ENCODE results near the gene CTIF.

CTIF gene

DNA sequence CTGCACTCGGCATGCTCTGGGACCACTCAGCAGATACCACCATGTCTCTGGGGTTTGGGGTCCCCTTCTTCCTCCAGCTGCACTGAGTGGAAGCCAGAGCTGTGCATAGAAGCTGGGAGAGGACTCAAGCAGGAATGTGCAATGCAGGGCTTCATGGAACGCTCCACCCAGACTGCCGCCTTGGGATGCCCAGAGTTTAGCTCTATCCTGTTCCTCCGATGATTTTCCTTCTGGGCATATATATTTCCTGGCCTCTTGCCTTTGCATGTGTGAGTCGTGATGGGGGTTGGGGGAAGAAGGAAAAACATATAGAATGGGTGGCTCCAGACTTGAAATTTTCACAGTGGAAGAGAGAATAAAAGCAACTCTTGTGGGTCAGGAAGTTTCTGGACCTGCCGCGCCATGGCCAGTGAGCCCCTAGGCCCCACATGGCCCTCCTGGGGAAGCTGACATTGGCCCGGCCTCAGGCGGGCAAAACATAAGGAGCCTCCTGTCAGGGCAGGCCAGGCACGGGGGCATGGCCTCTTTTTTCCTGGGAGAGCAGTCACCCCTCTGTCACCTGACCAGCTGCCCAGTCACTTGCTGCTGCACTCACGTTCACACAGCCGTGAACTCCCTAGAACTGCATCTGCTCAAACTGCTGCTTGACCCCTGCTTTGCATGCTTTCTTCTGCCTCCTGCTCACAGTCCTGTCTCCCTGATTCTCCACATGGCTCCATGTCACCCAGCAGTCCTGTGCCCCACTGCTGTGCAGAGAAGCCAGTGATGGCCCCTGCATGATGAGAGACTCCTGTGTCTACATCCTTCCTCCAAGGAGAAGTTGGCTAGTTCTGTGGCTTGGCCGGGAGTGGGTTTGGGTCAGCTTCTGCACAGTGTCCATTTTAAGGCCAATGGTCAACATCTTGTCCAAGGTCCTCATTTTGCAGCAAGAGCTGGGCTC is 197.8 kb downstream of the CTIF start:
- DNase-seq, result peak in 3 of 4 experiments; percentile 6 to 46 (median 39)

DNA sequence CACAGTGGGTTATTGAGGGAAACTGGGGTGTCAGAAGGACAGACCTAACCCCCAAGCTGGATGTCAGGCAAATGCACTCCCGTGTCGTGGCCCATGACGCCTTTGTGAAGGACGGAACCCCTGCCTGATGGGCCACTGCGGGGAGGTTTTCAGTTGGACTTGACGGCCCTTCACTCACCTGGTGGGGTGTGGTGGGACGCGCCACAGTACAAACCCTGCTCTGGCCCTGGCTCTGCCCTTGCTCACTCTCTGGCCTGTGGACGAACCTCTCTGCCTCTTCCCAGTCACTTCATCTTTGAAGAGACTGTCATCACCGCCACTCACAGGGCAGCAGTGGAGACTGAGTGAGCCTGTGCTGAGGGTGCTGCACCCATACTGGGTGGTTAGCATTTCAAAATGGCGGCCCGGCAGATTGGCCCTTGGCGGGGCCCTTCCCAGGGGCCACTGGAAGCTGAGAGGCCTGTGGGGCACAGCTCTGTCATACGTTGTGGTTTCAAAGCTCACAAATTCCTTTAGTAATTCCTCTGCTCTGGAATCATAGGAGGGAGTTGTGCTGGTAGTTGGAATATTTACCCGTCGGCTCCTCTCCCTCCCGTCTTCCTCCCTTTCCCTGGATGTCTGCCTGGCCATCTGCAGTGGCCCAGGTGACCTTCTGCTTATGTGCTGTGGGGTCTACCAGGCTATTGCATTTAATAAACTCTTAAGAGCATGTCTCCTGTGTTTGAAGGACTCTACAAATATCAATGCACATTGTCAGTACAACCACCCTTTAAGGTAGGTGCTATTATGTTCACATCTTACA is 200.6 kb downstream of the CTIF start:
- no peak for DNase-seq

DNA sequence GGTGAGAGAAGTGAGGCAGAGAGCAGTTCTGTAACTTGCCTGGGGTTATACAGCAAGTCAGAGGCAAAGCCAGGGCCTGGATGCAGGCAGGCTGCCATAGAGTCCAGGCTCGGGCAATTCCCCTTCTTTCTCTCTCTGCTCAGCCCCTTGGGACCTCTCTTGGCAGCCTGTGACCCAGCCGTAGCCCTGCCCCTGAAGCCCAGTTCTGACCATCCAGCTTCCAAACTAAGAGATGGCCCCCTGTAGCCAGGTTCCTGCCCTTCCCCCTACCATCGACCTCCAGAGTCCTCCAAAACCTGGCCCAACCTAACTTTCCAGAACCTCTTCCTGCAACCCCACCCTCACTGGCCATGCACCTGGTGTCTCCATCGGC is 201.2 kb downstream of the CTIF start:
- DNase-seq, result no peak

DNA sequence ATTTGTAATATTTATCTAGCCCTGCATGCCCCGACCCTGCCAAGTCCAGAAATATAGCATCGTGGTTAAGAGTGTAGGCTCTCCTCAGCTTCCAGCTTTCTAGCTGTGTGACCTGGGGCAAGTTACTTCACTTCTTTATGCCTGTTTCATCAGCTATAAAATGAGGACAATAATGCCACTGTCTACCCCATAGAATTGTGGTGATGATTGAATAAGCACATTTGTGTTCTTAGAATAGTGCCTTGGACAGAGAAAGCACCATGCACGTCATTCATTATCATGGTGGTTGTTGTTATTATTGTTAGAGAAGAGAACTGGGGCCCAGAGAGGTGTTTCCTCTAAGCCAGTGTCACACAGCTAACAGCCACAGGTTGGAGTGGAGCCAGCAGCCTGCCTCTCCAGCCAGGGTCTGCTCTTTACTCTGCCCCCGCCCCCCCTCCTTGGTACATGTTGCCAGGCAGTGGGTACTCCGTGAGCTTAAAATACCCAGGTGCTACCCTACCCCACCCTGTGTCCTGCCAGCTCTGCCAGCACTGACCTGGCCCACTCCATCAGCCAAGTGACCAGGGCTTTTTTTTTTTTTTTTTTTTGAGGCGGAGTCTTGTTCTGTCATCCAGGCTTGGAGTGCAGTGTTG is 202.1 kb downstream of the CTIF start:
- DNase-seq, result no peak

DNA sequence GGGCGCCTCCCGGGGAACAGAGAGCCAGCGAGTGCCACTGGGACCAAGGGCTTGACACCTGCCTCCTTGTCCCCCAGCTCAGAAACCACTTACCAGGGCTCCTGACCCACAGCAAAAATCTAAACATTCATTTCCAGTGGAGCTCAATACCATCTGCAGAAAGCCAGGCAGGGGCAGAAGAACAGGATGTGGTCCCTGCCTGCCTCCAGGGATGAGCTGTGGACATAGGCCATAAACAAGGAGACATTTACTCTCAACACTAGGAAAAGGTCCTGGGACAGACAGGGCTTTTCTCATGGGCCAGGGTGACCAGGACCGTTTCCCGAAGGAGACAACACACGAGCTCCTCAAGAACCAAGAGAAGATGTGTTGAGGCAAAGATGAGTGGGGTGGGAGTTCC is 203.0 kb downstream of the CTIF start:
- DNase-seq, result no peak

DNA sequence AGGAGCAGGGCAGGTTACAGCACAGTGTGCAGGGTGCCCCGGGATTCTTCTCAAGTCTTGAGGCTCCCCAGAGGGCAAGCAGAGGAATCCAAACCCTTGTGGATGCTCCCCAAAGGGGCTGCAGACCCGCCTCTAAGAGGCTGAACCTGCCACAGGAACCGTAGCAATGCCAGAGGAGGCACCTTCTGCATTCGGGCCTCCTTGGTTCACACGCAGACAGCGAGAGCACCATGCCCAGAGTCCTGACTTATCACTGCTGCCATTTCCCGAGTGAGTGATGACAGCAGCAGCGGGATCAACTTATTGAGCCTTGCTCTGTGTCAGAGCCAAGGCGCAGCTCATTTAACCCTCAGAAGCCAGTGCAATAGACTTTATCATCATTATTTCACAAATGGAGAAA is 203.5 kb downstream of the CTIF start:
- DNase-seq, result no peak

DNA sequence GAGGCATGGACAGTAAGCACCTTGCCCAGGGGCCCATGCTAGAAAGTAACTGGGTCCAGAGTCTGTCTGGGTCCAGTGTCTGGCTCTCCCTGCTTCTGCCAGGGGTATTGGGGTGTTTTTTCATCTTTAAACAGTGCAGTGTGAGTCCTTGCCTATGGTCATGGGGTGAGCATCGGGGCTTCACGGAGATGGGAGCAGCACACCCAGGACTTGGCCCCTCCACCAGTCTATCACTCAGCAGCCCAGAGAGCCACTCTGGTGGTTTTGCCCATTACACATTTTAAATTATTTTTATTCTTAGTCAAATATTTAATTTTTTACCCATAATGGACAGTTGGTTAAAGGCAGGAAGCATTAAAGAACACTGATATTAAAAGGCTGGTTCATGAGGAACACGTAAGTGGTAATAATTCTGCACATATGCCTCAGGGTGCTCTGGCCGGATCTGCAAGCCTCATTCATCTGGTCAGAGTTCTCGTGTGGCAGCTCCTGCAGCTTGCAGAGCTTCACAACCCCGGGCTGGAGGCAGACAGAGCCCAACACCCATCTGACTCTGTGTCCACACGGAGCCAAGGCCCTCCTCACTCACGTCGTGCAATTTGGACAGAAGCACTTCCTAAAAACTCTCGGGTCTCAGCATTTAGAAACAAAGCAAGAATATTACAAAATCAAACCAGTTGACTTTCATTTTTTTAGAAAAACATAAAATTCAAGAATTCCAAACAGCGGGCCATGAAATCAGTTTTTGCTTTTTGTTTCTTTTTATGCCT is 204.1 kb downstream of the CTIF start:
- DNase-seq, result peak; percentile 90 to 96 (median 96)

DNA sequence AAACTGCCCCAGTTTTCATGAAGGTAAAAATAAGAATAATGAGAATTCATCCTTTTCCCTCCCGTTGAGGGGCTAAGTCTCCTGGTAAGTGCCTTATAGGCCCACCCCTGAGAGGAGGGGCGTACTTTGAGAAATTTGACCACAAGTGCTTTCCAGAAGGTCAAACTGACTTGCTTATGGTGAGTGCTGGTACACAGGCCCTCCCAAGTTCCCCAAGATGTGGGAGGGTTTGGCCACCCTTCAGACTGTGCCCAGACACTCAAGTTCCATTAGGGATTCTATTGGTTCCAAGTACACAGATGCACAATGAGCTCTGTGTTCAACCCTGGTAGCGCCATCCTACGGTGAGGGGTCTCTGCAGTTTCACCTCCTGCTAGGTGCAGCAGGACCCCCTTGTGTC is 205.1 kb downstream of the CTIF start:
- DNase-seq, result peak in 3 of 4 experiments; percentile 46 to 59 (median 49)

DNA sequence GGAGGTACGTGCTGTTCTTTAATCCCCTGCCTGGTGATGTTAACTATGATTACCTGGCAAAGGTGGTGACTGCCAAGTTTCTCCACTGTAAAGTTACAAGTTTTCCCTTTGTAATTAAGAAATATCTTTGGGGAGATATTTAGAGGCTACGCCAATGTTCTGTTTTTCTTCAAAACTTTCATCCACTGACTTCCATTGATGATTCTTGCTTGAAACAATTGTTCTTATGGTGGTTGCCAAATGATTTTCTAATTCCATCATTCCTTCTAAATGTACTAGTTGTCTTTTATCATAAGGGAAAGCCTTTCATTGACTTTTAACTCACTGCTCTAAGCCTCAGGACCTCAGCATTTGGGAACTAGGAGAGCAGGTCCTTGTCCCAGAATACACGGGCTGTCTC is 206.5 kb downstream of the CTIF start:
- no peak for DNase-seq

DNA sequence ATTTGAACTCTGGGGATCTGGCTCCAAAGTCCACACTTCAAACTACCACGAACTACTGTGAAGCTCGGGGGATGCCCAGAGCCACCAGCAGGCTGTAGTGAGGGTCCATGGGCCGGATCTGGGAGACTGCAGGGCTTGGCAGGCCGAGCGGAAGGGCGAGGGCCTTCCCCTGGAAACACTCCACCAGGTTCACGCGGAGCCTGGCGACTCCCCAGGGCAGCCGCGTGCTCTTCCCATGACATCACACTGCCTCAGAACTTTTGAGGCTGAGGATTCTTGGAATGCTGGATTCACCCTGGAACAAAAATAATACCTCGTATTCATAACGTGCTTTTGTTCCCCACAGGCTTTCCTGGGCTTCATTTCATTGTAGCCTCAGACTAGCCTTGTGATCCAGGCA is 210.9 kb downstream of the CTIF start:
- no peak for DNase-seq

DNA sequence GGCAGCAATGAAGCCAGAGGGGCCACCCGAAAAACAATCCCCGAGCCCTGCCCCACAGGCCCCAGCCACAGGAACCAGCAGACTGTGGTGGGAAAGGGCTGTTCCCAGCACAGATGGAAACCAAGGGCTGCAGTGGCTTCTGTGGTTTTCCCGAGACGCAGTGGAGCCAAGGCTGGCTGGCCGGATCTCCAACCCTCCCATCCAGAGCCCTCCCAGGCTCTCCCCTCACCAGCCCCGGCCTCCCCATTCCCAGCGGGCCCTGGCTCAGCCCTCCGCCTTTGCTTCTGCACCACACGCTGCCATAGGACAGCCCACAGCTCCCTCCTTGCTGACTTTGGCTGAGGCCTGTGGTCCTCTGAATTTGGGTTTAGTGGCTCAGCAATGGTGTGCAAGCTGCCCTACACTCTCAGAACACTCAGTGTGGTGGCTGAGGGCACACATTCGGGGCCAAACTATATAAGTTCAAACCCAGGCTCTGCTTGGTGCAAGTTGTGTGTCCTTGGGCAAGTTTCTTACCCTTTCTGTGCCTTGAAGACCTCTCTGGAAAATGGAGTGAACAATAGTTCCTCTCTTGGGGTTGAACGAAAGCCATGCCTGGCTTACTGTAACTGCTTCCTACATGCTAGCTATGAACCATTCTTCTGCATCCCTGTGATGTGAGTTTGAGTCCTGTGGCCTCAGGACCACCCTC is 211.8 kb downstream of the CTIF start:
- DNase-seq, result no peak

DNA sequence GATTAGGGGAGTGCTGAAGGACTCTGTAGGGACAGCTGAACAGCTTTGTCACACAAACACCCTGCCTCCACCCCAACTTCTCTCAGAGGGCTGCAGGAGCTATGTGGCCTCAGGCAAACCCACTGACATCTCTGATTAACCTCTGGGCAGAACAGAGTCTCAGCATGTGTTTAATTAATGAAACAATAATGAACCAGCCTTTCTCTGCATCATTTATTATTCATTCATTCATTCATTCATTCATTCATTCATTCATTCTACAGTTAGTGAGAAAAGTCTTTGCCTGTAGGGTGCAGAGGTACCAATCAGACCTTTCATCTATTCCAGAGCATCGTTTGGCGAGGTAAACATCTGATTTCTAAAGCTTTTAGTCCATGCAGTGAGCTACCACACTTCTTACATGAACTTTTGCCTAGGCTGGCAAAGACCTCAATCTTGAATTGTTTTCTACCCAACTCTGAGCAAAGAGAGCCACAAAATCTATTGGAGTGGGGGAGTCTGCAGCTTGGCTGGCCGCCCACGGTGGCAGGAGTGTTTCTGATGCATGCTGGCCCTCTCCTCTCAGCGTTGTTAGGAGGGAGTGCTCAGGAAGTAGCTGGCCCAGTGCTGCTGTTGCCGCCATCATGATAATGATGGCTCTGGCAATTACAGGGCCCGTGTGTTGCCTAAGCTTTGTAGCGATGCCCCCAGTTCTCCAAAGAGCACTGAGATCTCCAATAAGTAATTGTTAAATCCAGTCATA is 213.1 kb downstream of the CTIF start:
- no peak for DNase-seq

DNA sequence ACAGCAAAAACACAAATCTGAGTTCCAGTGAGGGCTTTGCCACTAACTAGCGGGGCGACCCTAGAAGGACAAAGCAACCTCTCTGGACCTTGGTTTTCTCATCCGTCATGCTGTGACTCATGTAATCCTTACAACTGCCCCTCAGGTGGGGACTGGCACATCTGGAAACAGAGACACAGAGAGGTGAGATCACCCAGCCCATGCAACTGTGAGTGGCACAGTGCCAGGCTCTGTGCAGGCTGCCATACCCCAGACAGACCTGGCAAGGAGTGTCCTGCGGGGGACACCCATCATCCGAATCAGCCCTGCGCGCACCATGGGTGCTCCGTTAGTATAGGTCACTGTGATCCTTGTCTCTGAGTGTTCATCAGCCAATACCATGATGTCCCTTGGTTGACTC is 213.6 kb downstream of the CTIF start:
- DNase-seq, result no peak

DNA sequence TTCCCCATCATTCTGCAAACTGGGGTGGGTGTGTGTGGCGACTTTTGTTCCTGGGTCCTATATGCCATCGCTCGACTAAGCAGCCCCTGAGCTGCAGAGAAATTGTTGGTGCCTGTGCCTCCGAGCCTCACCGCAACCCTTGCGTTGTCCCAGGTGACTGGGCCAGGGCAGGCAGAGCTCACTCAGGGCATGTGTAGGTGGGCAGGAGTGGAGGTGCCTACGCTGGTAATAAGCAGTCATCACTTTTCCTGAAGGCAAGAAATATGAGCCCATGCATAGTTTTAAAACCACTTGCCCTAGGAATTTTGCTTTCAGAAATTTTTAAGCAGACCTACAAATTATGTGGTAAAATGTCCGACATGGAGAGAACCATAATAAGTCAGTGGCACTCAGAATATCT is 214.1 kb downstream of the CTIF start:
- DNase-seq, result no peak

DNA sequence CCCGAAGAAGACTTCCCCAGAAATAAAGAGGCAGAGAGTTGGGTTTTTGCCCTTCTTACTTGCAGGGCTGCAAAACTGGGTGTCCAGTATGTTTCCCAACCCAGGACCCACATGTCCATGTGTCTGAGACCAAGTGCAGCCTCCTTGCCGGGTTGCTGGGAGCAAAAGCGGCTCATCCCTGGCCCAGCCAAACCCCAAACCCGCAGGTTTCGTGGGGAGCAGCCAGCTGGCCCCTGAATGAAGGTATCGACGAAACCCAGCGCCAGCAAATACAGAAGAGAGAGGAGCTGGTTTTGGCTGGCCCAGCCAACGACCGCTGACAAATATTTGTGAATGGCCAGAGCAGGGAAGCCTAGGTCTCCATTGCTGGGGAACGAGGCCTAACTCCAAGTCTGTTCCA is 214.9 kb downstream of the CTIF start:
- no peak for DNase-seq

DNA sequence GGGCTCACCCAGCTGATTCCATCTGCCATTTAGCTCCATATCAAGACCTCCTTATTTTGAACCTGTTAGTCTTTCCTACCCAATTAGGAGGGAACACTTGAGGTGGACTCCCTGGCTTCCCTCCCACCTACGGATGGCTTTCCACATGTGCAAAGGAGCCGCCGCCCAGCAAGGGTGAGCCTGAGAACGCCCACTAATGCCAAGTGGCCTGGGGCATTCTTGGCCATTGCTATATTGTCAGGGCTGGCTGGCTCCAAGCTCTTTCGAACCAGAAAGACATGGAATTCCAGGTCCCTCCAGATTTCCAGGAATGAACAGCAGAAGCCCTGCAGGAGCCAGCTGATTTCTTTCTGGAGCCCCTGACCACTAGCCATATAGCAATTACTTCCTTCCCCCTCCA is 215.7 kb downstream of the CTIF start:
- DNase-seq, result no peak

DNA sequence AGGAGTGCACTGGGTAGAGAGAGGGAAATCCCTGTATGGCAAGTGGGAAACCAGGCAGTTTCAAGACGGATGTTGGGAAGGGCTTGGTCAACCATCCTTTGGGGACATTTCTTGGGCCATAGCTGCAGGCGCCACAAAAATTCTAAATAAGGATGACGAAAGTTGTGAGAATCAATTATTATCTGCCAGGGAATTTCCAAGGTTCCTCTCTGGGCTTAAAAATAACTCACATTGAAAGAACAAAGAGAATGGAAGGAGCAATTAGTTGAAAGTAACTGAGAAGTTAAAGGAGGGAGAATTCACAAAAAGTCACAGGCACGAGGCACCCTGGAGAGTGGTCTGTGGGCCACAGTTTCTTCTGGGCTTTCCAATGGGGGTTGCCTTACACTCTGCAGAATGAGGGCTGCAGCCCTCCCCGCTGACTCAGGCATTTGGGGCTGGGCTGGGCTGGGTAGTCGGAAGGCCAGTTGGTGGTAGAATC is 216.2 kb downstream of the CTIF start:
- DNase-seq, result no peak

DNA sequence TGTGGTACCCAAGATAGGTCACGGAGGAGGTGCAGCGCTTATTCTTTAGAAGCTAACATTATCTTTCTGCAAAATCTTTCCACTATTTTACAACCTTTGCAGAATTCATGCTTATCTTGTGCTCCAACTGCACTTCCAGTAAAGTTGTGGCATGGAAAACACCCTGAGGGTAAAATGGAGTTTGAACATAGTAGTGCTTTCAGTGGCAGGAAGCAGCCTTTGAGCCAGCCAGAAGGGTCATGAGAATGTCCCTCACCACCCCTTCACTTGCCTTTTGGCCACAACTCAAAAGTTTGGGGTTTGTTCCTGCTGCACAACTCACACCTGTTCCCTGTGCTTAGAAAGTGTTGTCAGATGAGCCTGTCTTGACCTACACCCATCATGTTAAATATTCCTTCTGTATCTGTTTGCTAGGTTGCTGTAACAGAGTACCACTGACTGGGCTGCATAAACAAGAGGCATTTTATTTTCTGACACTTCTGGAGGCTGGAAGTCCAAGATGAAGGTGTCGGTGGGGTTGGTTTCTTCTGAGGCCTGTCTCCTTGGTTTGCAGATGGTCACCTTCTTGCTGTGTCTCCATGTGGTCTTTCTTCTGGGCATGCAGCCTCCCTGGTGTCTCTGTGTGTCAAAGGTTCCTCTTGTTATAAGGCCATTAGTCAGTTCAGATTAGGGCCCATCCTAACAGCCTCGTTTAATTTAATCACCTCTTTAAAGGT is 217.8 kb downstream of the CTIF start:
- DNase-seq, result no peak

DNA sequence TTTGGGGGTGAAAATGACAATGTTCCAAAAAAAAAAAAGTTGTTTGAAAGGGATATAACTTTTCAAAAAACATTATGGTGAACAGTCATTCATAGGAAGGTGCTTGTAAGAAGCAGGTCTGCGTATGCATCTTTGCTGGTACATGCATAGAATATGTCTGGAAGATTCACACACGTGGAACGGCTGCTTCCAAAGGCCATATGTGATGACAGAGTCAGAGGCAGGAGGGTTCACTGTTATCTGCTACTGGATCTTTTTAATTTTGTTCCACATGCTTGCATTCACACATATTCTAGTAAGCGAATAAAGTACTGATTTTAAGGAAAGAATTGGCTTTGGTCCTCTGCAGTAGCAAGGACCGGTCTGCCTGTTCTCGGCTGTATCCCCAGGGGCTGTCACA is 218.5 kb downstream of the CTIF start:
- DNase-seq, result no peak

DNA sequence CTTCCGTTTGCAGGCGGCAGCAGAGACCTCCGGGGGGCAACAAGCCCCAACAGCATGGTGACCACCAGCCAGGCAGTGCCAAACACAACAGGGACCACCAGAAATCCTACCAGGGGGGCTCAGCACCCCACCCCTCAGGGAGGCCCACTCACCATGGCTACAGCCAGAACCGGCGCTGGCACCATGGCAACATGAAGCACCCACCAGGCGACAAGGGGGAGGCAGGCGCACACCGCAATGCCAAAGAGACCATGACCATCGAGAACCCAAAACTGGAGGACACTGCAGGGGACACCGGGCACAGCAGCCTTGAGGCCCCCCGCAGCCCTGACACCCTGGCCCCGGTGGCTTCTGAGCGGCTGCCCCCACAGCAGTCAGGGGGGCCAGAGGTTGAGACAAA is 219.1 kb downstream of the CTIF start:
- DNase-seq, result no peak
